Calu3 (cell line): ENCODE data around the gene SIL1. TPM values are rescaled to one million over a fixed set of nuclear protein-coding genes. Genes with fewer than 3 reads are reported as not detected.
"Not testable (repeated sequence)": the region's sequence is repeated elsewhere in the genome, so short reads cannot be mapped to it uniquely, and the experiment has no call there.

Source experiments
- BruUV-seq: library from RNA; stranded (reverse); fragments of 400-500 nt; replicated peaks from 2 replicates; lab custom pipeline; 2021; lab: Mats Ljungman, UMichigan
- CTCF ChIA-PET: fragments of 300-600 bp; sonication (Branson Sonifier 250); formaldehyde crosslinking; loops from one replicate; lab custom pipeline; 2022; ENCODE audit warnings: antibody characterized with exemption; lab: Charles Lee
- DNase-seq: peaks from one replicate; pipeline ENCODE4 v3.0.0; 2022
- H3K27ac Mint-ChIP-seq: one replicate; pipeline ENCODE4 v1.8.0; 2022; ENCODE audit warnings: mixed read lengths; ENCODE audit not compliant: unreplicated experiment
- H3K27me3 Mint-ChIP-seq: one replicate; pipeline ENCODE4 v1.8.0; 2022; ENCODE audit warnings: mixed read lengths; ENCODE audit not compliant: unreplicated experiment
- H3K36me3 Mint-ChIP-seq: one replicate; pipeline ENCODE4 v1.8.0; 2022; ENCODE audit warnings: mild to moderate bottlenecking, moderate library complexity, mixed read lengths; ENCODE audit not compliant: insufficient read depth, unreplicated experiment
- H3K4me1 Mint-ChIP-seq: one replicate; pipeline ENCODE4 v1.8.0; 2022; ENCODE audit warnings: mild to moderate bottlenecking, low read depth, mixed read lengths; ENCODE audit not compliant: unreplicated experiment
- H3K4me3 Mint-ChIP-seq: one replicate; pipeline ENCODE4 v1.8.0; 2022; ENCODE audit warnings: mild to moderate bottlenecking, low read depth, moderate library complexity, mixed read lengths; ENCODE audit not compliant: unreplicated experiment
- H3K9me3 Mint-ChIP-seq: one replicate; pipeline ENCODE4 v1.8.0; 2022; ENCODE audit warnings: low read depth, mixed read lengths; ENCODE audit not compliant: unreplicated experiment
- intact Hi-C: fragments of 100-400 bp; cut with micrococcal nuclease; formaldehyde crosslinking; loops from one replicate; pipeline ENCODE4 v1.10.0; 2022; ENCODE audit not compliant: unreplicated experiment
- total RNA-seq: library from RNA; stranded (reverse); gene quantifications from 2 replicates; pipeline ENCODE4 v1.2.3, GENCODE V29; 2022
- TF ChIP-seq, protein P1 (sequence below): fragments of 200-600 bp; IDR thresholded peaks from one replicate; pipeline ENCODE4 v1.8.0; 2022; ENCODE audit warnings: antibody characterized with exemption; ENCODE audit not compliant: unreplicated experiment

The SIL1 gene
- total RNA-seq, 1 experiment from 2014 or later: 45.8 TPM

- Mint-ChIP-seq H3K4me1 (peaks cover 9% of the 10 kb centered on the region), H3K9me3 (no peaks in the 10 kb centered on the region), H3K36me3 (no peaks in the 10 kb centered on the region), H3K27me3 (no peaks in the 10 kb centered on the region), H3K27ac (no peak overlapping the region), H3K4me3 (no peak overlapping the region)
- intact Hi-C loops: no loop called here
- DNase-seq: no peak
- CTCF ChIA-PET: interaction anchor here (0.7 kb wide), 1 partner anchor 409 kb away, joined by 4 read pairs; no protein-coding TSS in a partner anchor
- no TSS peak for BruUV-seq
- TF ChIP-seq, protein P1, sequence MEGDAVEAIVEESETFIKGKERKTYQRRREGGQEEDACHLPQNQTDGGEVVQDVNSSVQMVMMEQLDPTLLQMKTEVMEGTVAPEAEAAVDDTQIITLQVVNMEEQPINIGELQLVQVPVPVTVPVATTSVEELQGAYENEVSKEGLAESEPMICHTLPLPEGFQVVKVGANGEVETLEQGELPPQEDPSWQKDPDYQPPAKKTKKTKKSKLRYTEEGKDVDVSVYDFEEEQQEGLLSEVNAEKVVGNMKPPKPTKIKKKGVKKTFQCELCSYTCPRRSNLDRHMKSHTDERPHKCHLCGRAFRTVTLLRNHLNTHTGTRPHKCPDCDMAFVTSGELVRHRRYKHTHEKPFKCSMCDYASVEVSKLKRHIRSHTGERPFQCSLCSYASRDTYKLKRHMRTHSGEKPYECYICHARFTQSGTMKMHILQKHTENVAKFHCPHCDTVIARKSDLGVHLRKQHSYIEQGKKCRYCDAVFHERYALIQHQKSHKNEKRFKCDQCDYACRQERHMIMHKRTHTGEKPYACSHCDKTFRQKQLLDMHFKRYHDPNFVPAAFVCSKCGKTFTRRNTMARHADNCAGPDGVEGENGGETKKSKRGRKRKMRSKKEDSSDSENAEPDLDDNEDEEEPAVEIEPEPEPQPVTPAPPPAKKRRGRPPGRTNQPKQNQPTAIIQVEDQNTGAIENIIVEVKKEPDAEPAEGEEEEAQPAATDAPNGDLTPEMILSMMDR: no peak
These were observed 30.1 kb upstream of the SIL1 start for GRCh38 chr5:139228201-139228803.

DNA sequence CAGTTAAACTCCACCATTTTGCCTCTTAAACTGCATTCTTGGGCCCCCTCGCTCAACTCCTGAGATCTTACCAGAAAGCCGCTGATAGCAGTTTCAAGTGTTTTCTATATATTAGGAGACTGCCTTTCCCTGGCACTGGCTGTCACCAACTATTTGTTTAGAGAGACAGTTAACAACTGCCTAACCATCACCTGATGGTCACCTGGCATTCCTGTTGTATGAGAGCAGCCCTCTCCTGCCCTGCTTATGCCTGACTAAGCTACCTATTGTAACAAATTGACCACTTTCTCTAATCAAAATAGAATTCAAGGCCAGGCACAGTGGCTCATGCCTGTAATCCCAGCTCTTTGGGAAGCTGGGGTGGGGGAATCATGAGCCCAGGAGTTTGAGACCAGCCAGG lies 28.0 kb upstream of the SIL1 start:
- no TSS peak for BruUV-seq
- intact Hi-C loops: no loop called here
- CTCF ChIA-PET: no interaction called here
- Mint-ChIP-seq H3K4me1 (peaks cover 13% of the 10 kb centered on the region), H3K4me3 (no peak overlapping the region), H3K9me3 (no peaks in the 10 kb centered on the region), H3K36me3 (no peaks in the 10 kb centered on the region), H3K27ac (no peak overlapping the region), H3K27me3 (no peaks in the 10 kb centered on the region)
- TF ChIP-seq, protein P1: no peak
- DNase-seq: no peak

- peaks cover 13% of the 10 kb centered on the region for H3K4me1 Mint-ChIP-seq
- peak overlapping the region; percentile 19 for H3K27ac Mint-ChIP-seq
- H3K9me3 Mint-ChIP-seq: peaks cover 3% of the 10 kb centered on the region
- no peaks in the 10 kb centered on the region for H3K27me3 Mint-ChIP-seq
- TF ChIP-seq, protein P1: no peak
- intact Hi-C loops: no loop called here
- no TSS peak for BruUV-seq
- no peaks in the 10 kb centered on the region for H3K36me3 Mint-ChIP-seq
- CTCF ChIA-PET: no interaction called here
- no peak for DNase-seq
- no peak overlapping the region for H3K4me3 Mint-ChIP-seq
These were observed 25.3 kb upstream of the SIL1 start for GRCh38 chr5:139223481-139223880.

DNA sequence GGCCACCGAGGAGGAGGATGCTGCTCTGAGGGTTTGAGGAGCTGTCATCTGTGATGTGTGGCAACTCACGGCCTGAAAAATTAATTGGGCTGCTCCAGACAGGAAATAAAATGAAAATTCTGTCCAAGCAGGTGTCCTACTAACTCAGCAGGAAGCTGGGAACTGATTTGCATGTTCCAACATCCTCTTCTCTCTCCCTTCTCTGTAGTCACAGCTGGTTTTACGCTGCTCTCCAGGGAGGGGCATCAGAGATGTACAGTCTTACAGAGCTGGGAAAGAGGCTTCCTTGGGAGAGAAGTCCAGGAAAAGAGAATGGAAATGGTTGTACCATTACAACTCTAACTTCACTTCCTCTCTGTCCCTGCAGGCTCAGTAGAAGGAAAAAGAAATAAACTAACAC lies 24.2 kb upstream of the SIL1 start:
- peaks cover 13% of the 10 kb centered on the region for H3K4me1 Mint-ChIP-seq
- H3K9me3 Mint-ChIP-seq: peaks cover 3% of the 10 kb centered on the region
- no TSS peak for BruUV-seq
- H3K4me3 Mint-ChIP-seq: no peak overlapping the region
- TF ChIP-seq, protein P1: no peak
- no peak overlapping the region for H3K27ac Mint-ChIP-seq
- intact Hi-C loops: no loop called here
- no peaks in the 10 kb centered on the region for H3K27me3 Mint-ChIP-seq
- peak; percentile 16 for DNase-seq
- H3K36me3 Mint-ChIP-seq: no peaks in the 10 kb centered on the region
- CTCF ChIA-PET: interaction anchor here (0.8 kb wide), 2 partner anchors 52 to 647 kb away, joined by 3 to 5 read pairs; partner anchors contain the start of gene HSPA9

GRCh38 chr5:139218038-139218437 lies 19.9 kb upstream of the SIL1 start:
- H3K27me3 Mint-ChIP-seq, CTCF ChIA-PET, H3K9me3 Mint-ChIP-seq, intact Hi-C loops, DNase-seq, H3K36me3 Mint-ChIP-seq, H3K27ac Mint-ChIP-seq, H3K4me3 Mint-ChIP-seq, H3K4me1 Mint-ChIP-seq, BruUV-seq: not testable (repeated sequence)
